Left lung (tissue), 10 donors: ENCODE data around the gene METTL16. TPM values are rescaled to one million over a fixed set of nuclear protein-coding genes. Genes with fewer than 3 reads are reported as not detected.

ENCODE experiments used
- ATAC-seq: fragments of 200-7000 bp; cut with Tn5 transposase; one replicate; pipeline ENCODE4 v1.9.1; 2020; ENCODE audit warnings: moderate library complexity
- DNase-seq, 4 donors: peaks; one replicate each; pipeline ENCODE4 v3.0.0-alpha.2; 2013 to 2020
- H3K27ac ChIP-seq, 2 donors: fragments of 200-600 bp; sonication (generic) in 1 of 2; one replicate each; pipeline versions ENCODE4 v1.5.0 to v1.8.0; 2020 to 2021
- H3K27me3 ChIP-seq, 2 donors: fragments of 200-600 bp; sonication (generic) in 1 of 2; one replicate each; pipeline versions ENCODE4 v1.5.0 to v1.8.0; 2020 to 2021
- H3K36me3 ChIP-seq, 2 donors: fragments of 200-600 bp; sonication (generic) in 1 of 2; one replicate each; pipeline versions ENCODE4 v1.5.0 to v1.8.0; 2020 to 2021
- H3K4me1 ChIP-seq, 2 donors: fragments of 200-600 bp; one replicate each; pipeline ENCODE4 v1.8.0; 2021
- H3K4me3 ChIP-seq, 2 donors: fragments of 200-600 bp; sonication (generic) in 1 of 2; one replicate each; pipeline versions ENCODE4 v1.5.0 to v1.8.0; 2020 to 2021; ENCODE audit warnings: mild to moderate bottlenecking in 1 of 2
- H3K9me3 ChIP-seq, 2 donors: fragments of 200-600 bp; sonication (generic) in 1 of 2; one replicate each; pipeline versions ENCODE4 v1.5.0 to v1.8.0; 2020 to 2021
- CTCF ChIP-seq, 2 donors: fragments of 200-600 bp; sonication (generic) in 1 of 2; IDR thresholded peaks; one replicate each; pipeline versions ENCODE4 v1.5.0 to v1.8.0; 2021; ENCODE audit warnings: antibody characterized with exemption in 2 of 2
- intact Hi-C, 2 donors: fragments of 100-400 bp; cut with DNase I; formaldehyde crosslinking; loops; one replicate each; pipeline versions ENCODE4 v1.11.2 to v1.14.2; 2022
- polyA plus RNA-seq, 6 donors: library from polyadenylated mRNA; unstranded; fragments of 120-200 nt; gene quantifications; one replicate each; pipeline ENCODE4 v1.2.1, GENCODE V29; 2013; ENCODE audit not compliant: insufficient read length in 6 of 6
- total RNA-seq, 2 donors: library from RNA; stranded (reverse); fragmentation: NEBNext Ultra II Directional; extraction: Animal tissue kit (Norgen Biotek cat#: 25700); gene quantifications; one replicate each; pipeline ENCODE4 v1.2.1, GENCODE V29; 2021
- donor health status: DM: no; HTN: yes; CAD: no.
- donor health status: DM: no; HTN: no; CAD: no.

METTL16 gene
- total and polyA plus RNA-seq, 8 donors: 25.1 to 51.8 (median 38.7) TPM

GRCh38 chr17:2399572-2400473 lies 111.9 kb downstream of the METTL16 start:
- DNase-seq (peak; percentile 96 to 100 (median 97)), ATAC-seq (peak; percentile 65)
- Histone ChIP-seq H3K36me3 (no peaks in the 10 kb centered on the region), H3K9me3 (no peaks in the 10 kb centered on the region), H3K27me3 (no peaks in the 10 kb centered on the region), H3K4me1 (peaks cover 38 to 74% of the 10 kb centered on the region in 2 donors), H3K4me3 (peak overlapping the region; percentile 70 to 92), H3K27ac (peak overlapping the region; percentile 99 to 100)
- no peak for TF ChIP-seq CTCF (IDR thresholded peaks at IDR 0.05)
- intact Hi-C loops: no loop called here

- intact Hi-C loops: no loop called here
- H3K36me3 ChIP-seq: no peaks in the 10 kb centered on the region
- peak; percentile 5 for ATAC-seq
- peak in 3 of 4 donors; percentile 65 to 91 (median 76) for DNase-seq
- H3K4me1 ChIP-seq: peaks cover 44 to 74% of the 10 kb centered on the region in 2 donors
- no peak for TF ChIP-seq CTCF (IDR thresholded peaks at IDR 0.05)
- H3K4me3 ChIP-seq: peak overlapping the region; percentile 70 to 92
- no peaks in the 10 kb centered on the region for H3K27me3 ChIP-seq
- H3K9me3 ChIP-seq: no peaks in the 10 kb centered on the region
- H3K27ac ChIP-seq: peak overlapping the region; percentile 99 to 100
Measured at GRCh38 chr17:2398655-2399571, 112.8 kb downstream of the METTL16 start.

- intact Hi-C loops: no loop called here
- H3K4me1 ChIP-seq: peaks cover 44 to 67% of the 10 kb centered on the region in 2 donors
Measured at GRCh38 chr17:2398182-2398581, 113.5 kb downstream of the METTL16 start.

GRCh38 chr17:2397247-2398171 lies 114.2 kb downstream of the METTL16 start:
- Histone ChIP-seq H3K4me1 (peaks cover 42 to 60% of the 10 kb centered on the region in 2 donors), H3K36me3 (no peaks in the 10 kb centered on the region), H3K9me3 (no peaks in the 10 kb centered on the region), H3K4me3 (peak overlapping the region; percentile 7 to 92), H3K27me3 (no peaks in the 10 kb centered on the region), H3K27ac (peak overlapping the region; percentile 99 to 100)
- ATAC-seq (no peak), DNase-seq (peak in 2 of 4 donors; percentile 39 to 54)
- no peak for TF ChIP-seq CTCF (IDR thresholded peaks at IDR 0.05)
- intact Hi-C loops: no loop called here

More at GRCh38 chr17:2398182-2398581, 113.5 kb downstream of the METTL16 start:
- H3K36me3 ChIP-seq: no peaks in the 10 kb centered on the region
- peak overlapping the region; percentile 99 to 100 for H3K27ac ChIP-seq
- DNase-seq: no peak
- peak overlapping the region in 1 of 2 donors; percentile 92 for H3K4me3 ChIP-seq
- no peaks in the 10 kb centered on the region for H3K9me3 ChIP-seq
- TF ChIP-seq CTCF (IDR thresholded peaks at IDR 0.05): no peak
- no peak for ATAC-seq
- no peaks in the 10 kb centered on the region for H3K27me3 ChIP-seq
